Stimulated activated CD4-positive, alpha-beta T cell treated with anti-CD3 and anti-CD28 coated beads, TNF-alpha, amount 100 ng/mL, for 24 hours (primary cell): ENCODE results near the gene ADGRL3.

Experiments used
- DNase-seq, 3 experiments: peaks; one replicate each; pipeline ENCODE4 v3.0.0-alpha.2; 2020; ENCODE audit warnings: low read depth in 3 of 3

The ADGRL3 gene

DNA sequence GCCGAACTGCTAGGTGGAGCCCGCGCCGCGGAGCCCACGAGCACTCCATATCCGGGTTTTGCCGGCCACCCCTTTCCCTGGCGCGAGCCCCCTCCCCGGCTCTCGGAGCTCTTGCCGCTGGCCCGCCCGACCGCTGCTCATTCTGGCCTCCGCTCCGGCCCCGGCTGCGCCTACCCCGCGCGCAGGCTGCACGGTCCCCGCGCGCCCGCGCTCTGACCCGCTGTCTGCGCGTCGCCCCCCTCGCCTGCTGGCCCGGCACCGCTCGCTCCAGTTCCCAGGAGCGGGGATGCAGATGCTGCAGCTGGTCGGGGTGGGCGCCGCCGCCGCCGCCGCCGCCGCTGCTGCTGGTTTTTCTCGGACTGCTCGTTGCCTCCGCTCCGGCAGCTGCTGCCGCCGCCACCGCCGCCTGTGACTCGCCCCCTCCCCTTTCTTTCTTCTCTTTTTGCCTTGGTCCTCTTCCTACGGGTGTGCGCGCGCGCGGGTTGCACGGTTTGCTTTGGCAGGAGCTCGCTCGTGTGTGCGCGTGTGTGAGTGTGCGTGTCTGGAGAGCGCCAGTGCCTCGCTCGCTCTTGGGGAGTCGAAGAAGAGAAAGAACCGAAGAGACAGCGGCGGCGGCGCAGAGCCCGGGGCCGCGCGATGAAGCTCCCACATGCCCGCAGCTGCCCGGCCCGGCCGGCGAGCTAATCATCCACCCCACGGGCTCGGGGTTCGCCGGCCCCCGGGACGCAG is at the start of gene ADGRL3:
ADGRL3 (plus strand) TSS at position 140 of the 729 bp plus-strand sequence.
- no peak for DNase-seq

DNA sequence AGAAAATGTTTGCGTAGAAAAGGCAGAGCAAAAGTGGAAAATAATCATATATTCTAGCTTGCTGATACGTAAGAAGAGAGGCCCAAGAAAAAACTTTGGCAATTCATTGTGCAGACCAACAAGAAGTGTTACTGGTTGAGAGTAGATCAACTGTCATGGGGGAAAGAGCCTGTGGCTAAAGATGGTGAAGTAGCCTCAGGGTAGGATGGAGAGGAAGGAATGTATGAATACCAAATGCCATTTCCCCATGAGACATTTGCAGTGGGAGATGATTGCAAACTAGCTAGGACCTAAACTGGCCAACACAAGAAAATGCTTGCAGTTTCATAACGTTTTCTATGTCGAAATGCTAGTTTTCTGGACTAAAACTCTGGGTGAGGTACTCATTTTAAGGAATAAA is 47.7 kb upstream of the ADGRL3 start:
- DNase-seq: no peak

DNA sequence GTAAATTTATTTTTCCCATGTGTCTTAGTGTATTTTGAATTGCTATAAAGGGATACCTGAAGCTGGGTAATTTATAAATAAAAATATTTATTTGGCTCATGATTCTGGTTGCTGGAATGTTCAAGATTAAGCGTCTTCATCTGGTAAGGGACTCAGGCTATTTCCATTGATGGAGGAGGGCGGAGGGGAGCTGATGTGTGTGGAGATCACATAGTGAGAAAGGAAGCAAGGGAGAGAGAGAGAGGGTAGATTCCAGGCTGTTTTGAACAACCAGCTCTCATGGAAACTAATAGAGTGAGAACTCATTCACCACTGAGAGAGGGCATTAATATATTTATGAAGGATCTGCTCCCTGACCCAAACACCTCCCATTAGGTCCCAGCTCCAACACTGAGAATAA is 39.6 kb upstream of the ADGRL3 start:
- DNase-seq: no peak

DNA sequence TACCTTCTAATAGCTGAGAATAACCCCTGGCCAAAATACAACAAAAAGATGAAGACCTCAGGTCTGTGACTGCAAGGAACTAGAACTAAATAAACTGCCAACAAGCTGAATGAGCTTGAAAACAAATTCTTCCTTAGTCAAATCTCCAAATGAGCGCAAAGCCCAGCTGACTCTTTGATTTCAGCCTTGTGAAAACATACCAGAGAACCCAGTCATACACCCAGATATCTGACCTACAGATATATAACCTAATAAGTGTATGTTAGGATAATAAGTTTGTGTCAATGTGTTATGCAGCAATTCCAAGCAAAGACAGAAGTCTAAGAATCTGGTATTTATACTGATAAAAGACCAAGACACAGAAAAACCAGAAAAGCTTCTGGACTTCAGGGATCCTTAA is 38.0 kb upstream of the ADGRL3 start:
- DNase-seq: no peak

DNA sequence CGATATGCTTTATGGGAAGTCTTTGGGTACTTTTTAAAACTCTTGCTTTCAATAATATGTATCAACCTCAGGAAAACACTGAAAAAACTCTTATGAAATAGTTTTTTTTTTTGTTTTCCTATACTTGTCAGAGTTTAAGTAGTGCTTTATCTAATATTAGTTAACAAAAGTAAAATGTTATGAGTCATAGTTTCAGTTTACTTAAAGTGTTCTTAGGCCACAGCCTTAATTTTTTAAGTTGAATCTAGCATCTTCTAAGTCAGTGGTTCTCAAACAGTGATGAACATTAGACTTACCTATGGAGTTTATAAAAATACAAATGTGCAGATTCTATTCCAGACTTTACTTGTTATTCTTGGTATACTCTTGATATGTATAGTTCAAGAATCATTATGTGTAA is 26.3 kb upstream of the ADGRL3 start:
- DNase-seq: no peak

DNA sequence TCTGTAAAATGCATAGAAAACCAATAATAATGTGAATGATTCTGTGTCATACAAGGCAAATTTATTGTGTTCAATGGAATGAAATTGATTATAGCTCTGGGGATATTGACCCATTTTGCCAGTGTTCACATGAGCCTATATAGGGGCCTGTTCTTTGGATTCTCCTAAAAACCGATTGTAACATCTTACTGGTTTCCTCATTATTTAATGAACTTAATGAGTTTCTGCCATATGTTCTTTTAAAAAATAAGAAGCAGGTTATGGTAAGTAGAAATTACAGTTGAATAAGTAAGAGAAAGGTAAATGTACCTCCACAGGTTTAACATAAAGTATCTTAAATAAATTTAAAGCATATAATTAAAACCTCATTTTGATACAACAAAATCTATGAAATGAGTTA is 24.6 kb upstream of the ADGRL3 start:
- DNase-seq: no peak

DNA sequence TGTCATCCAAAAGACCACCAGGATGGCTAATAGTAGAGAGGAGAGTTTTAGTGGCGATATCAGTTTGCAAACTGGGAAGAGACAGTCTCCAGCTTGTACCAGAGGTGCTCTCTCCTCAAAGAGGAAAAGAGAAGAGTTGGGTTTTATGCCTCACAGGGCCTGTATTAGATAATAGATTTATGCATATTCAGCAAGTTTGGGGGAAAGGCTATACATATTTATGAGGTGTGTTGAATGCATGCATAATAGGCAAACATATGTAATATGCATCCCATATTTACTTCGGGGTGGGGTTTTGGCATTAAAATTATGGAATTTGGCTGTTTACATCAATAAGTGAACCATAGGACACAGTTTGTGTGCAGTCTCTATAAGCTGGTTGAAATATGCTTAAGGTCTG is 22.8 kb upstream of the ADGRL3 start:
- no peak for DNase-seq

DNA sequence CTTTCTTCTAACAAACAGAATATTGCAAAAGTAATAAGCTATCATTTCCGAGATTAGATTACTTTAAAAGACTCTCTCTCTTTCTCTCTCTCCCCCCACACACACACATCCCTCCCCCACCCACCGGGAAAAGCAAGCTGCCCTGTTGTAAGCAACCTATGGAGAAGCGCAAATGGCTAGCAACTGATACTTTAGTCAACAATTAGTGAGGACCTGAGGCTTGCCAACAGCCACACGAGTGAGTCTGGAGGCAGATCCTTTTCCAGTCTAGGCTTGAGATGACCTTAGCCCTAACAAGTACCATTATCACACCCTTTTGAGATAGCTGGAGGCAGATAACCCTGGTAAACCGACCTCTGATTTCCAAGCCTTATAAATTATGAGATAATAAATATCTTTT is 19.7 kb upstream of the ADGRL3 start:
- DNase-seq: no peak

DNA sequence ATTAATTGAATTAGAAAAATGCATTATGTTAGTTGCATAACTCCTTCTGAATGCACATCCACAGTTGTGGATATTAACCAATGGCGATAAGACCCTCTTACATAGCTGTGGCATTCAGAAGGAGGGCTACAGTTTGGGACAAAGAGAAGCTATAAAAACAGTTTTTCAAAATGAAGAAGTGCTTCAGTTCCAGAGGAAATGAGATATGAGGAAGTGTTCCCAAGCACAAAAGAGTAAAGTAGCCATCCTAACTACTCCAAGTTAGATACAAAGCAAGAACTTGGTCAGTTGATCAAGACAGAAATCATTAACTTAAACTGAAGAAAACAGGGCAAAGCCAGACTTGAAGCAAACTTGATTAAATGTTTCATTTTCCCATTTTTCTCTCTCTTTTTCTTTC is 17.2 kb upstream of the ADGRL3 start:
- DNase-seq: no peak

DNA sequence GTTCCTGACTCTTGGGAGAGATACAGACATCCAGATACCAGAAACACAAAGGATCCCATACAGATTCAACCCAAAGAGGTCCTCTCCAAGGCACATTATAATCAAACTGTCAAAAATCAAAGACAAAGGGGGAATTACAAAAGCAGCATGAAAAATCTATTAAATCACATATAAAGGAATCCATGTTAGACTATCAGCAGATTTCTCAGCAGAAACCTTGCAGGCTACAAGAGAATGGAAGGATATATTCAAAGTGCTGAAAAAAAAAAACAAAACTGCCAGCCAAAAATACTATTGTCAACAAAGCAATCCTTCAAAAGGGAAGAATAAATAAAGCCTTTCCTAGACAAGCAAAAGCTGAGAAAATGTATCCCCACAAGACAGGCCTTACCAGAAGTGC is 14.8 kb upstream of the ADGRL3 start:
- no peak for DNase-seq

DNA sequence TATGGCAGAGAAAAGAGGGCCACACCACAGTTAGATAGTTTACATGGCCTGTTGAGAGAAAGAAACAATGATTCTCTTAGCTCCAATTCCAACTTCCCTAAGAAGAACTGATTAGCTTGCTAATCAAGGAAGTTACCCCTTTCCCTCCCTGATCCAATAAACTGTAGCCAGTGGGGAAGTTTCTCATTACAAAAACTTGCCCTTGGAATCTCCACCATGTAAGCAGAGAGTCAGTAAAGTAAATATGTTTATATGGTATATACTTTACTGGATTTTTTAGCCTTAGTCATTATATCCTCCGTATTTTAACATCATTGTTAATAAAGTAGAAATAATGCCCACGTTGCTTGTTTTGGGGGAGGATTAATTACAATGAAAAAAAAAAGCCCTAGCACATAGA is 7.7 kb upstream of the ADGRL3 start:
- DNase-seq: no peak

DNA sequence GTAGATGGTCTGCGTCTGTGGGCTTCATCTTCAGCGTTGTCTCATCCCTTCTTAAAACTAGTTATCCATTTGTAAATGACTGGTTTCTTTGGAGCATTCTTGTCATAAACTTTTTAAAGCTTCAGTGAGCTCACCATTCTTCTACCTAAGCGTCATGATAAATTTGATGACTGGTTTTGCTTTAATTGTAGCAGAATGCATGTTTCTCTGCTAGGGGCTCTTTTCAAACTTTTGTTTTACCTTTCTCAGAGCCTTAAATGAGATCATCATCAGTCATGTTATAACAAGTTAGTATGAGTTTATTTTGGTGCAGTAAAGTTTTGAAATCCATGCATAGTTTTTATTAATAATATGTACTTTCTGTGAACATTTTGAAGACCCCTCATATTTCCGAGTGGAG is 6.3 kb upstream of the ADGRL3 start:
- no peak for DNase-seq

DNA sequence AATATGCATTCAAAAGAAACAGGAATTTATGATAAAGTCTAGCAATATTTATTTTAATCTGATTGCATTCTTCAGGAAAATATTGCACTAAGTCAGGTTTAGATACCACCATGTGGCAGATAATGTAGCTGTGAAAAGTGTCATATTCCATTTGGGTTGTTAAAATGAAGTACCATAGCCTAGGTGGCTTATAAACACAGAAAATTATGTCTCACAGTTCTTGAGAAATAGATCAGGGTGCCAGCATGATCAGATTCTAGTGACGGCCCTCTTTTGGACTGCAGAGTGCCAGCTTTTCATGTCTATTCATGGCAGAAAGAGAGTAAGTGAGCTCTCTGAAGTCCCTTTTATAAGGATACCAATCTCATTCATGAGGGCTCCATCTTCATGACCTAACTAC is 5.6 kb upstream of the ADGRL3 start:
- DNase-seq: no peak

DNA sequence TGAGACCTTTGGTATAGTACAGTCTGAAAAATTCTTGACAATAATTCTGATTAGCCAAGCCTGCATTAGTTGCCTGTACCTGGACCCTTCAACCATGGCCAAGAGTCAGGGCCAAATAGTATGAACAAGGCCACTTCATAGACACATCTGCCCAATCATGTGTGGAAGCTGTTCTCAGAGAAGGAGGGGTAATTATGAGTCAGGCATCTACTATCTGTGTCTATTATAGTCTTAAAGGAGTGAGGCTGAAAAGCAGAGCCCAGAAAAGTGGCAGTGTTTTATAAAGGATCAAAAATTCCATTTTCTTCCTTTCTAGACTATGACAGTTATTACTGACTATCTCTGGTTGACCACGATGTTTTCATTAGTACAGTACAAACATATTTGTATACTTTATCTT is 5.0 kb upstream of the ADGRL3 start:
- no peak for DNase-seq

DNA sequence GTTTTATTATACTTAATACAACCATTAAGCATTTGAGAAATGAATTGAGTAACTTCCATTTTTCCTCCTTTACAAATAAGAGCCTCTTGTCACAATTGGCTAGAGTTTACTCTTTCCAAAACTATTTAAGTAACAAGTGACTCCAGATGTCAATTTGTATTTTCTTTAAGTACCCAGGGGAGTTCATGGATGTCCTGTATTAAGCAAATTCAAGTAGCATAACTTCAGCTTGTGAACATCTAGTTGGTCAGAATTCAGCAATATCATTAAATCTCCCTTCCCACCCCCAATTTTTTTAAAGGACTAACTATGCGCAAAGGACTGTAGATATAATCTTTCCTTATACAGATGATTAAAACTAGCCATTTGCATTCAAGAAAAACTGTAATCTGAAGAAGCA is 1.4 kb upstream of the ADGRL3 start:
- no peak for DNase-seq

DNA sequence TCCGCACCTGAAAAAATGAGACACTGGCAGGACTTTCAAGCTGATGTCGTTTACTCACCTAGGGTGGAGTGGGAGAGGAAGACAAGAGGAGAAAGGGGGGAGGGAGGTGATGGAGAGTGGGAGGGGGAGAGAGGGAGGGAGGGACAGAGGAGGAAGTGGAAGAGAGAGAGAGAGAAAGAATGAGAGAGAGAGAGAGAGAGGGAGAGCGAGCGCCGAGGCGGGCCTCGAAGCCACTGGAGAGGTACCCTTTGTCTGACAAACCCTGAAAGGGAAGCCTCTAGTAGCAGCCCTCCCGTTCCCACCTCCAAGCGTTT is 296 bp upstream of the ADGRL3 start:
- DNase-seq: no peak

DNA sequence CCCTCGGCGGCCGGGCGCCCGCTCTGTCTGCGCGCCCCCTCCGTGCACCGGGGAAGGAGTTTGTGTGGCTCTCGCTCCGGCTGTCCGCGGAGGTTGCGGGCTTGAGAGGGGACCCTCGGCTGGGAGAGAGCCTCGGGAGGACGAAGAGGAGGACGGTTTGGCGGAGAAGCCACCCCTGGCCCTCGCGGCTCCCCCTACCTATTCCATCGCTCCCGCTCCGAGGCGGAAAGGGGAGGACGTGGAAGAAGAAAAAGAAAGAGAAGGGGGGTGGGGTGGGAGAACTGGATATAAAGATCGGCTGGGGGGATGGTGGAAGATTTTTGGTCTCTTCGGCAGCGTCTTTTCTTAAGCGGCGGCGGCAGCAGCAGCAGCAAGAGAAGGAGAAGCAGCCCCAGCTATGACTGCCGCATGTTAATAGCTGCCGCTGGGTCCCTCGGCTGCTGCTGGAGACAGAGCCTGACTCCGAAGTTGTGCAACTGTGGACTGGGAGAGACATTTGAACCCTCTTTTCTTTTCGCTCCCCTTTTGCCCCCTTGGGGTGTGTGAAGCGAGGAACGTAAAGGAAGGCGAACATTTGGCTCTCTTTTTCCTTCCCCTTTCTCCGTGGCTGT is 895 bp downstream of the ADGRL3 start:
- DNase-seq: no peak

DNA sequence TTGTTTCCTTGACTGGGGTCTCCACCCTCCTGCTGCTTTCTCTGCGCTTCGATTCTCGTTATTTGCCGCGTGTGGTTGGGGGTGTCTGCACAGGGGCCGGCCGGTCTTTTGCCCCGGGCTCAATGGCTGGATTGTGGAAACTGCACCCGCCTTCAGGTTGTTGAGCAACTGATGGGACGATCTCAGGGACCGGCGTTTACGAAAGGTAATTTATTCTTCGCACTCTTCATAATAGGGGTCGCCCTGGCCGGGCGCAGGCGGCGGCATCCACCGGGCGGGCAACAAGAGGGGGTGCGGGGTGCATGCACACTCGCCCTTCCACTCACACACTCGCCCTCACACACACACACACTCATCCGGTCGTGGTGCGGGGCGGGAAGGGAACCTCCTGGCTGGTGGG is 1.4 kb downstream of the ADGRL3 start:
- no peak for DNase-seq

DNA sequence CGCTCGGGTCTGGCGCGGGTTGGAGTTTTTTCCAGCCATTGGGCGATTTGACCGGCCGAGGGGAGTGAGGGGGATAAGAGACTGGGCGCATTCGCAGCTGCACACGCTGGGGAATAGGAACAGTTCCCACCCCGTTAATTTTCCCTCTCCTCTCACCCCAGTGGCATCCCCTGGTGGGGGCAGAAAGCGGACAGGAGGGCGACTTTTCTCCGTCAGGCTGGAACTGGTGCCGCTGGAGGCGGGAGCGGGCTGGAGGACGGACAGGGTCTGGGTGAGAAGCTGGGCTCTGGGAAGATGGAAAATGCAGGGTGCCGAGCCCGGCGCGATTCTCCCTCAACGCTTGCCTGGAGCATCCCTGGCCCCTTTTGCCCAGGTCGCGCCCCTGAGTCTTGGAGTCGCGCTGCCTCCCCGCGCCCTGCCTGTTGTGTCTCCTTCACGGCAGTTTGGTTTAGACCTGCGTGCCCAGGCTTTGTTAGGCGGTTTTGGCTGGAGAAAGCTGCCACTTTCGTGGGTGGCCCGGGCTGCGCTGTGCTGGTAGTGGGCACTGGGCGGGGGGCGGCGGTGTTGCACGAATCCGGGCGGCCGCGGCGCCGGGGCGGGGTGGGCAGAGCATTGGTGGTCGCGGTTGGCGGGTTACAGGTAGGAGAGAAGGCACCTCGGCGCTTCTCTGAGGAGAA is 2.0 kb downstream of the ADGRL3 start:
- DNase-seq: no peak

DNA sequence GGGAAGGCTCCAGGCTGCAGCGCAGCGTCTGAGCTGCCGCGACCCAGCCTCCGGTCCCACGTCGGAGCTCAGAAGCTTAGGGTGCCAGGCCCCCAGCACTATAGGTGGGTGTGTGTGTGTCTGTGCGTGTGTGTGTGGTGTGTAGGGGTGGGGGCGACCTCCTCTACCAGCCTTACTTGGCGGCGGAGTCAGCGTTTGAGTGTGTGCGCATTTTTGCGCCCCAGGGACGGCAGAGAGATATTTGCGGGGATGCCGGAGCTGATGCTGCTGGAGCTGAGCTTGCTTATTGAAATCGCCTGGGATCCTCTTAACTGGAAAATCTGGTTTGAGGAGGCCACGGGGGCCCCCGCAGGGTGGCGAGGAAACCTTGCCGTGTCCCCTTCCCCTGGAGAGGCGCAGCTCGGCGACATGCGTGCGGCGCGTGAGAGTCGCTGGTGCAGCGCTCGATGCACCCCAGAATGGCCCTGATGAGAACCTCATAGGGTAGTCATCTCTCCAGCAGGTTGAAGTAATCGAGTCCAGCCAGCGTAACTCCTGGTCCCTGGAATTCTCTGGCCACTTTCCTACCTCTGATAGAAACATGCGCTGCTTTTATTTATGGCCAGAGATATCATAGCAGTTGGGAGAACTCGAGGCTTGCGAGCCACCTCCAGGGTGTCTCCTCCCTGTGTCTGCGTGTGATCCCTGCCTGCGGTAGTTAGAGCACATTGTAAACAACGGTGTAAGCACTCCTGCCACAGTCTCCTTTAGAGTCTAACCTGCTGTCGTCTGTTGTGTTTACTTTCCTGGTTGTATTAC is 2.7 kb downstream of the ADGRL3 start:
- no peak for DNase-seq

DNA sequence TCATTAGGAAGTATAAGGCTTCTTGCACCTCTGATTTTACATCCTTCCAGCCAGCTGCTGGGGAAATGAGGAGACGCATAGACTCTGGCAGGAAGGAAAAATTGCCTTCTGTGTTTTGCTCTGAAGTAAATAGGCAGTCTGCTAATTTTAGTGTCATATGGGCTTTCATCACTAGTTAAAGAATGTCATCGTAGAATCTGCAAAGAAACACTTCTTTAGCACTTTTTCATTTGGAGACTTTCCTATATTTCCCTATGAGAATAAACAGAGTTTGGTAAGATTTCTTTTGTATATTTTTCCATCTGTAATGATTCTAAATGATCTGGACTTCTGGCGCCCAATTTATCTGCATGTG is 3.3 kb downstream of the ADGRL3 start:
- DNase-seq: no peak

DNA sequence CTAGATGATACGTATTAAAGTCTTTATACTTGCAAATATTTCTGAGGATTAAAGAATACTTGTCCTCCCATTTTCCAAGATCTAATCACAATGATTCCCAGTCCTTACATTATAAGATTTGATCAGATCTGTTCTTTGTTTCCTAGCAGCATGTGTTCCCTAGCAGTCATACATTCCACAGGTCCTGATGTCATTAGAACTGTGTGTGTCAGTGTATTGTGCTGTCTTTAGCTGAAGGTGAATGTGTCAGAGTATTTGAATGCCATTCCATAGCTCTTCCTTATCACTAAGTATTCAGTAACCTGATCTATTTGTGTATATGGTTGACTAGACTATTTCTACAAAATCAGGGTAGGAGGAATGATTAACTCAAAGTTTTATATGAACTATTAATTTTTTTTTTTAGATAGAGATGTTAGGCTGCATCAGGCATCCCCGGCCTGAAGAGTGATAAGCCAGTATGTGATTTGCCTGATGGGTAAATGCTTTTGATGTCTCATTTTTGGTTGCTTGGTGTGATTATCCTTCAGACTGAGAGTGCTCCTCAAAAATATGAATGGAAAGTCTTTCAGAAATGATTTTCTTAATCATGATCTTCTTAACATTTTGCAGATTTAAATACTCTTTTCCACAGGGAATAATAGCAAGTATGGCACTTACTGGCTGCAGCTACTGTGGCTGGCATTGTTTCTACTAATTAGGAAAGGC is 4.4 kb downstream of the ADGRL3 start:
- DNase-seq: no peak
